Ishikawa (cell line): ENCODE measurements around the gene PLIN1.

Source experiments
- CEBPB ChIP-seq: IDR thresholded peaks from 2 replicates; pipeline ENCODE4 v1.6.1; 2012
- EGR1 ChIP-seq: IDR thresholded peaks from 2 replicates; pipeline ENCODE4 v1.6.1; 2012
- EP300 ChIP-seq: IDR thresholded peaks from 2 replicates; pipeline ENCODE4 v1.6.1; 2012; ENCODE audit warnings: borderline replicate concordance
- TEAD4 ChIP-seq: IDR thresholded peaks from 2 replicates; pipeline ENCODE4 v1.6.1; 2012

GRCh38 chr15:89640245-89640644, 38.9 kb downstream of the PLIN1 start:
- TF ChIP-seq EP300 (no peak), TEAD4 (no peak), CEBPB (no peak), EGR1 (no peak)
